ENCODE data around the gene PLEK.

Gene PLEK

DNA sequence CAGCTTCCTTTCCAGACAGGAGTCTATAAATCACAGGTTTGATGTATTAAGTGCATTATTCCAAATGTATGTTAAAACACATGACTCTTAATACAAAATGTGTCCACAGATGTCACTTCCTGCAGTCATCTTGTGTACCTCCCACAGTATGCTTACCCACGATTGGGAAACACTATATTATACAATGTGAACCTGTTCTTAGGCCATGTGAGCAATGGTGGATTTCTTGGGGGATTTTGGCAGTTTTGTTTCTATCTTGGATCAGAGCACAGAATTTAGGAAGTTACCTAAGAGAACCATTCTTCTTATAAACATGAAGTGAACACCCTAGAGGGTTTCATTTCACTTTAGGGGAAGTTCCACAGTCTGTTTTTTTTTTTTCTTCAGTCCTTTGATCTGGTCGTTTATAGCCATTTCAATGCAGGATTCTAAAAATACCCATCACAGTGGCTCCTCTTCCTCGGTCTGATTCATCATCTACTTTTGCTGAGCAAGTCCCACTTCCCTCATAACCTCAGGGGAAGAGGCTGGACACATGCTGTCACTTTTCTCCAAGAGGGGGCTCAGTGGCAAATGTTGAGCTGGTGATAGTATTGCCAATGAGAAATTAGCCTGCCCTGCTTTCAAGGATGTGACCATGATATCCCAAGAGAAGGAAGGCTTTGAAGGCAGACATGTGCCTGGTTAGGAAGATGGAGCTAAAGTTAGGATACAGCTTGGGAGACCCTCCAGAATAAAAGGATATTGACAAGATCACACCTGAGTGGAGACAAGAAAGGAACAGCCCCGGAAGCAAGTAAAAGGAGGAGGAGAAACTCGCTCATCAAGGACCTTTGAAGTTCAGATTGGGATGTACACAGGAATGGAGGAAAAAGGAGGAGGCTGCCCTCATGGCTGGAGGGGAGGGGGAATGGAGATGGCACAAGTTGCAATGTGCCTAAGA lies 22.6 kb downstream of the PLEK start:
- Histone ChIP-seq H2BK15ac (replicated peaks; ENCODE audit: low read depth) (no peak overlapping the region), H3K27ac (ENCODE audit: low read depth, low read length) (no peak overlapping the region), H2BK5ac (ENCODE audit: low read length) (no peak overlapping the region), H4K8ac (ENCODE audit: low read depth, low read length) (no peak overlapping the region), H3K4me1 (ENCODE audit: control insufficient read depth, low read depth, low read length) (no peaks in the 10 kb centered on the region), H3K79me2 (ENCODE audit: control insufficient read depth, insufficient read depth, low read length) (no peaks in the 10 kb centered on the region), H3K36me3 (ENCODE audit: control insufficient read depth, insufficient read depth, low read length) (no peaks in the 10 kb centered on the region), H3K23ac (ENCODE audit: low read length) (no peak overlapping the region), H3K4ac (ENCODE audit: low read depth, low read length) (no peak overlapping the region), H3K4me3 (ENCODE audit: low read length) (no peak overlapping the region), H3K56ac (ENCODE audit: low read length) (no peak overlapping the region), H3K4me2 (ENCODE audit: low read length) (no peak overlapping the region), H2BK120ac (ENCODE audit: low read depth, low read length) (no peak overlapping the region), H2AK5ac (ENCODE audit: low read length) (no peak overlapping the region), H3K18ac (ENCODE audit: low read length) (no peak overlapping the region), H3K79me1 (ENCODE audit: low read length) (no peaks in the 10 kb centered on the region), H3K9ac (ENCODE audit: low read length) (no peak overlapping the region), H3K27me3 (ENCODE audit: insufficient read depth, low read length, poor library complexity) (no peaks in the 10 kb centered on the region), H4K5ac (ENCODE audit: low read length) (no peak overlapping the region)
- WGBS (ENCODE audit: extremely low coverage, insufficient coverage, low lambda C conversion rate): no CpG with 5 or more reads among the region's 5 CpGs
- DNase-seq: no peak

- H2BK5ac ChIP-seq (ENCODE audit: low read length): no peak overlapping the region
- no peaks in the 10 kb centered on the region for H3K79me2 ChIP-seq (ENCODE audit: control insufficient read depth, insufficient read depth, low read length)
- H3K4me3 ChIP-seq (ENCODE audit: low read length): no peak overlapping the region
- no peak overlapping the region for H2BK120ac ChIP-seq (ENCODE audit: low read depth, low read length)
- no peak overlapping the region for H4K8ac ChIP-seq (ENCODE audit: low read depth, low read length)
- no peak overlapping the region for H2AK5ac ChIP-seq (ENCODE audit: low read length)
- H3K9ac ChIP-seq (ENCODE audit: low read length): no peak overlapping the region
- no peak overlapping the region for H3K27ac ChIP-seq (ENCODE audit: low read depth, low read length)
- DNase-seq: no peak
- H3K4ac ChIP-seq (ENCODE audit: low read depth, low read length): no peak overlapping the region
- no peaks in the 10 kb centered on the region for H3K79me1 ChIP-seq (ENCODE audit: low read length)
- no peak overlapping the region for H3K18ac ChIP-seq (ENCODE audit: low read length)
- H3K23ac ChIP-seq (ENCODE audit: low read length): no peak overlapping the region
- H3K56ac ChIP-seq (ENCODE audit: low read length): no peak overlapping the region
- H4K5ac ChIP-seq (ENCODE audit: low read length): no peak overlapping the region
- no peaks in the 10 kb centered on the region for H3K27me3 ChIP-seq (ENCODE audit: insufficient read depth, low read length, poor library complexity)
- no peaks in the 10 kb centered on the region for H3K4me1 ChIP-seq (ENCODE audit: control insufficient read depth, low read depth, low read length)
- no peaks in the 10 kb centered on the region for H3K36me3 ChIP-seq (ENCODE audit: control insufficient read depth, insufficient read depth, low read length)
- H2BK15ac ChIP-seq (replicated peaks; ENCODE audit: low read depth): no peak overlapping the region
- H3K4me2 ChIP-seq (ENCODE audit: low read length): no peak overlapping the region
Measured at GRCh38 chr2:68388358-68388757, 23.3 kb downstream of the PLEK start.

DNA sequence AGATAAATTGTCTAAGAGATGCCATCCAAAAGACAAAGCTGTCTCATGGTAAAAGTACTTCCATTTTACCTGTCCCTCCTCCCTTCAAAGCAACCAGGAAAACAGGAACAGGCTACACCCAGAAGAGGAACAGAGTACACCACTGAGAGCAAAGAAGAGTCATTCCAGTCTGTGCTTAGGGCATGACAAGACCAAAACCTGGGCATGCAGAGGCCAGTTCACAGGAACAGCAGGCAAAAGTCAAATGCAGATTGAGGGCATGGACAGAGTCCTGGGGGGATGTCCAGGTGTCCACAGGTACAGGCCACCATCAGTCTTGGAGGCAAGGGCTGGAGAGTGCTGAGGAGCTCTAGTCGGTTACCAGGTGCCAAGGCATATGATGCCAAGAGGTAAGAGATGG lies 23.7 kb downstream of the PLEK start:
- no peak overlapping the region for H4K5ac ChIP-seq (ENCODE audit: low read length)
- no peak overlapping the region for H2BK5ac ChIP-seq (ENCODE audit: low read length)
- H3K56ac ChIP-seq (ENCODE audit: low read length): no peak overlapping the region
- no peak for DNase-seq
- H3K18ac ChIP-seq (ENCODE audit: low read length): no peak overlapping the region
- H3K79me1 ChIP-seq (ENCODE audit: low read length): no peaks in the 10 kb centered on the region
- H2BK120ac ChIP-seq (ENCODE audit: low read depth, low read length): no peak overlapping the region
- no peaks in the 10 kb centered on the region for H3K4me1 ChIP-seq (ENCODE audit: control insufficient read depth, low read depth, low read length)
- H2AK5ac ChIP-seq (ENCODE audit: low read length): no peak overlapping the region
- no peak overlapping the region for H3K4me2 ChIP-seq (ENCODE audit: low read length)
- no peak overlapping the region for H3K9ac ChIP-seq (ENCODE audit: low read length)
- H3K4me3 ChIP-seq (ENCODE audit: low read length): no peak overlapping the region
- no peaks in the 10 kb centered on the region for H3K79me2 ChIP-seq (ENCODE audit: control insufficient read depth, insufficient read depth, low read length)
- no peak overlapping the region for H3K27ac ChIP-seq (ENCODE audit: low read depth, low read length)
- WGBS (ENCODE audit: extremely low coverage, insufficient coverage, low lambda C conversion rate): no CpG with 5 or more reads among the region's 1 CpG
- H3K23ac ChIP-seq (ENCODE audit: low read length): no peak overlapping the region
- H2BK15ac ChIP-seq (replicated peaks; ENCODE audit: low read depth): no peak overlapping the region
- H3K27me3 ChIP-seq (ENCODE audit: insufficient read depth, low read length, poor library complexity): no peaks in the 10 kb centered on the region
- H3K36me3 ChIP-seq (ENCODE audit: control insufficient read depth, insufficient read depth, low read length): no peaks in the 10 kb centered on the region
- no peak overlapping the region for H4K8ac ChIP-seq (ENCODE audit: low read depth, low read length)
- no peak overlapping the region for H3K4ac ChIP-seq (ENCODE audit: low read depth, low read length)

DNA sequence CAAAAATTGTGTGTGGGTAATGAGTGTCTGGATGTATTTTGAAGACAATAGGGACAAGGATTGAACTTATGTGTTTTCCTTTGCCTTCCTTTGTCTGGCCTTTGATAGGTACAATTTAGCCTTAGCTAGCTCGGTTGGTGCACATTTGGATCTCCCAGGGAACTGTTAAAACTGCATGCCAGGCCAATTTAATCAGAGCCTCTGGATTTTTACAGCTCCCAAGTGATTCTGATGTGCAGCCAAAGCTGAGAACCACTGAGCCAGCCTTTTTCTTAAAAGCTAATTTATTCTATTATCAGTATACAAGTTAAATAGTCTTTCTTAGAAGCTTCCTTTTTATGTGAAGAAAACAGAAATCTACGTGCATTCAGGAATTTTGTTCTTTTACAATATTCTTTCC lies 25.0 kb downstream of the PLEK start:
- no peak overlapping the region for H3K4ac ChIP-seq (ENCODE audit: low read depth, low read length)
- no peaks in the 10 kb centered on the region for H3K79me1 ChIP-seq (ENCODE audit: low read length)
- no peak overlapping the region for H2BK5ac ChIP-seq (ENCODE audit: low read length)
- no peaks in the 10 kb centered on the region for H3K36me3 ChIP-seq (ENCODE audit: control insufficient read depth, insufficient read depth, low read length)
- H3K56ac ChIP-seq (ENCODE audit: low read length): no peak overlapping the region
- no peak overlapping the region for H4K8ac ChIP-seq (ENCODE audit: low read depth, low read length)
- H2AK5ac ChIP-seq (ENCODE audit: low read length): no peak overlapping the region
- H3K79me2 ChIP-seq (ENCODE audit: control insufficient read depth, insufficient read depth, low read length): no peaks in the 10 kb centered on the region
- H3K23ac ChIP-seq (ENCODE audit: low read length): no peak overlapping the region
- no peak overlapping the region for H3K4me3 ChIP-seq (ENCODE audit: low read length)
- no peak overlapping the region for H3K9ac ChIP-seq (ENCODE audit: low read length)
- no peak overlapping the region for H2BK15ac ChIP-seq (replicated peaks; ENCODE audit: low read depth)
- no peak overlapping the region for H3K18ac ChIP-seq (ENCODE audit: low read length)
- DNase-seq: no peak
- H4K5ac ChIP-seq (ENCODE audit: low read length): no peak overlapping the region
- no CpG with 5 or more reads among the region's 2 CpGs for WGBS (ENCODE audit: extremely low coverage, insufficient coverage, low lambda C conversion rate)
- no peak overlapping the region for H3K4me2 ChIP-seq (ENCODE audit: low read length)
- no peaks in the 10 kb centered on the region for H3K4me1 ChIP-seq (ENCODE audit: control insufficient read depth, low read depth, low read length)
- H3K27ac ChIP-seq (ENCODE audit: low read depth, low read length): no peak overlapping the region
- no peak overlapping the region for H2BK120ac ChIP-seq (ENCODE audit: low read depth, low read length)
- H3K27me3 ChIP-seq (ENCODE audit: insufficient read depth, low read length, poor library complexity): no peaks in the 10 kb centered on the region

GRCh38 chr2:68390586-68390985 lies 25.5 kb downstream of the PLEK start:
- Histone ChIP-seq H3K4me2 (ENCODE audit: low read length) (no peak overlapping the region), H3K27me3 (ENCODE audit: insufficient read depth, low read length, poor library complexity) (no peaks in the 10 kb centered on the region), H2AK5ac (ENCODE audit: low read length) (no peak overlapping the region), H3K4me1 (ENCODE audit: control insufficient read depth, low read depth, low read length) (no peaks in the 10 kb centered on the region), H2BK120ac (ENCODE audit: low read depth, low read length) (no peak overlapping the region), H2BK5ac (ENCODE audit: low read length) (no peak overlapping the region), H3K79me1 (ENCODE audit: low read length) (no peaks in the 10 kb centered on the region), H3K27ac (ENCODE audit: low read depth, low read length) (no peak overlapping the region), H3K4me3 (ENCODE audit: low read length) (no peak overlapping the region), H4K5ac (ENCODE audit: low read length) (no peak overlapping the region), H3K9ac (ENCODE audit: low read length) (no peak overlapping the region), H3K36me3 (ENCODE audit: control insufficient read depth, insufficient read depth, low read length) (no peaks in the 10 kb centered on the region), H4K8ac (ENCODE audit: low read depth, low read length) (no peak overlapping the region), H3K56ac (ENCODE audit: low read length) (no peak overlapping the region), H3K18ac (ENCODE audit: low read length) (no peak overlapping the region), H3K79me2 (ENCODE audit: control insufficient read depth, insufficient read depth, low read length) (no peaks in the 10 kb centered on the region), H3K23ac (ENCODE audit: low read length) (no peak overlapping the region), H2BK15ac (replicated peaks; ENCODE audit: low read depth) (no peak overlapping the region), H3K4ac (ENCODE audit: low read depth, low read length) (no peak overlapping the region)
- DNase-seq: no peak

DNA sequence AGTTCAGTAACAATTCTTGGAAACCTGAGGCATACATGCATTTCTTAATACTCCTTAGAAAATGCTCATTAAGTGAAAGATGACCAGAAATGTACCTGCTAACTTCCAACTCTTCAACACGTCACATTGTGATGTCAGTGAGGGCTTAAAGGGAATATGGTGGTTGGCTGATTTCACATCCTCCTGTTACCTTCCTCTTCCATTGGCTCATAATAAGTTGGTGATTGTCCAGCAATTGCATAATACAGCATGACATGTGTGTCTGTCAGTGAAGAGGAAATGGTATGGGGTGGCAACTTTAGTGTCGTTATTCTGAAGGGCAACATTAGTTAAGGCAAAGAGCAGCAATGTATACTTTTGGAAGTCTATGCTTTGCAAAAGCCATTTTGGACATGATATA lies 26.0 kb downstream of the PLEK start:
- Histone ChIP-seq H3K27me3 (ENCODE audit: insufficient read depth, low read length, poor library complexity) (no peaks in the 10 kb centered on the region), H2AK5ac (ENCODE audit: low read length) (no peak overlapping the region), H3K18ac (ENCODE audit: low read length) (no peak overlapping the region), H2BK15ac (replicated peaks; ENCODE audit: low read depth) (no peak overlapping the region), H2BK5ac (ENCODE audit: low read length) (no peak overlapping the region), H4K8ac (ENCODE audit: low read depth, low read length) (no peak overlapping the region), H3K4ac (ENCODE audit: low read depth, low read length) (no peak overlapping the region), H3K4me1 (ENCODE audit: control insufficient read depth, low read depth, low read length) (no peaks in the 10 kb centered on the region), H3K9ac (ENCODE audit: low read length) (no peak overlapping the region), H3K36me3 (ENCODE audit: control insufficient read depth, insufficient read depth, low read length) (no peaks in the 10 kb centered on the region), H3K4me3 (ENCODE audit: low read length) (no peak overlapping the region), H2BK120ac (ENCODE audit: low read depth, low read length) (no peak overlapping the region), H3K79me1 (ENCODE audit: low read length) (no peaks in the 10 kb centered on the region), H3K56ac (ENCODE audit: low read length) (no peak overlapping the region), H3K79me2 (ENCODE audit: control insufficient read depth, insufficient read depth, low read length) (no peaks in the 10 kb centered on the region), H3K4me2 (ENCODE audit: low read length) (no peak overlapping the region), H4K5ac (ENCODE audit: low read length) (no peak overlapping the region), H3K23ac (ENCODE audit: low read length) (no peak overlapping the region), H3K27ac (ENCODE audit: low read depth, low read length) (no peak overlapping the region)
- DNase-seq: no peak
- no CpG with 5 or more reads among the region's 2 CpGs for WGBS (ENCODE audit: extremely low coverage, insufficient coverage, low lambda C conversion rate)
